Smooth muscle cell (in vitro differentiated cells): ENCODE measurements around the gene SLC24A2. TPM values are rescaled to one million over a fixed set of nuclear protein-coding genes. Genes with fewer than 3 reads are reported as not detected.
"Not testable (repeated sequence)": the region's sequence is repeated elsewhere in the genome, so short reads cannot be mapped to it uniquely, and the experiment has no call there.

Experiments
- DNase-seq: peaks from one replicate; lab custom pipeline; 2025; ENCODE audit not compliant: unreplicated experiment; lab: John Stamatoyannopoulos, UW
- H2AFZ ChIP-seq: fragments of 200-600 bp; sonication (generic); 2 replicates; pipeline ENCODE4 v1.6.0; 2016; ENCODE audit warnings: antibody characterized with exemption, low read depth, mild to moderate bottlenecking
- H3F3A ChIP-seq: fragments of 200-600 bp; sonication (generic); 2 replicates; pipeline ENCODE4 v1.6.0; 2017; ENCODE audit warnings: antibody characterized with exemption, low read depth
- H3K27ac ChIP-seq: fragments of 200-600 bp; sonication (generic); 2 replicates; pipeline ENCODE4 v1.5.1; 2016; ENCODE audit warnings: low read depth, mild to moderate bottlenecking
- H3K27me3 ChIP-seq: fragments of 200-600 bp; sonication (generic); 2 replicates; pipeline ENCODE4 v1.6.1; 2016; ENCODE audit warnings: low read depth, mild to moderate bottlenecking
- H3K36me3 ChIP-seq: fragments of 200-600 bp; sonication (generic); 2 replicates; pipeline ENCODE4 v1.5.1; 2016; ENCODE audit warnings: low read depth
- H3K4me1 ChIP-seq: fragments of 200-600 bp; sonication (generic); 2 replicates; pipeline ENCODE4 v1.5.1; 2016; ENCODE audit warnings: low read depth
- H3K4me2 ChIP-seq: fragments of 200-600 bp; sonication (generic); 2 replicates; pipeline ENCODE4 v1.6.0; 2016; ENCODE audit warnings: mild to moderate bottlenecking
- H3K4me3 ChIP-seq: fragments of 200-600 bp; sonication (generic); 2 replicates; pipeline ENCODE4 v1.5.1; 2016; ENCODE audit warnings: mild to moderate bottlenecking
- H3K79me2 ChIP-seq: fragments of 200-600 bp; sonication (generic); 2 replicates; pipeline ENCODE4 v1.6.0; 2016; ENCODE audit warnings: low read depth, mild to moderate bottlenecking
- H3K9ac ChIP-seq: fragments of 200-600 bp; sonication (generic); 2 replicates; pipeline ENCODE4 v1.6.0; 2016; ENCODE audit warnings: low read depth
- H3K9me3 ChIP-seq: fragments of 200-600 bp; sonication (generic); replicated peaks from 2 replicates; pipeline ENCODE4 v1.5.1; 2016; ENCODE audit warnings: low read depth
- H4K20me1 ChIP-seq: fragments of 200-600 bp; sonication (generic); 2 replicates; pipeline ENCODE4 v1.6.0; 2016; ENCODE audit warnings: low read depth
- CTCF ChIP-seq: fragments of 200-600 bp; sonication (generic); IDR thresholded peaks from 2 replicates; pipeline ENCODE4 v1.5.1; 2017; ENCODE audit warnings: borderline replicate concordance, mild to moderate bottlenecking, antibody characterized with exemption; ENCODE audit not compliant: insufficient read depth, poor library complexity, severe bottlenecking
- WGBS: methylation state at CpG from one replicate; pipeline ENCODE4 v1.1.7; 2016; ENCODE audit warnings: low lambda C conversion rate; 5-methylcytosine and 5-hydroxymethylcytosine counted together
- polyA plus RNA-seq: library from polyadenylated mRNA; unstranded; fragments of >200 nt; fragmentation: Nextera tagmentation; extraction: Ambion mirVana; gene quantifications from 2 replicates; pipeline ENCODE4 v1.2.1, GENCODE V29; 2016
- total RNA-seq: library from RNA; depleted of rRNA; stranded (reverse); fragments of >200 nt; gene quantifications from 2 replicates; pipeline ENCODE4 v1.2.3, GENCODE V29; 2014

Gene SLC24A2
- total RNA-seq (0.58 and 1.0 TPM in 2 replicates), polyA plus RNA-seq (0.04 and 0.25 TPM in 2 replicates)

GRCh38 chr9:19788614-19789271 lies at the start of gene SLC24A2:
Gene SLC24A2 (minus strand): TSS chr9:19789037.
- Histone ChIP-seq H3K9me3 (no peaks in the 10 kb centered on the region), H3K27me3 (peaks cover 34% of the 10 kb centered on the region), H3K4me2 (peak within 1 kb of the TSS; percentile 92), H4K20me1 (no peaks in the 10 kb centered on the region), H2AFZ (peak within 1 kb of the TSS; percentile 21), H3K36me3 (no peaks in the 10 kb centered on the region), H3K9ac (no peak within 1 kb of the TSS), H3K4me1 (peaks cover 9% of the 10 kb centered on the region), H3F3A (no peaks in the 10 kb centered on the region), H3K27ac (no peak within 1 kb of the TSS), H3K79me2 (no peaks in the 10 kb centered on the region), H3K4me3 (peak within 1 kb of the TSS; percentile 50)
- WGBS, result under 1% methylated on average over 43 of the region's 67 CpGs
- no peak for TF ChIP-seq CTCF
- no peak for DNase-seq

GRCh38 chr9:19833331-19833730 lies 44.5 kb upstream of the SLC24A2 start:
- not testable (repeated sequence) for H3K36me3 ChIP-seq, H3K27me3 ChIP-seq, H4K20me1 ChIP-seq, DNase-seq, H3K4me3 ChIP-seq, H3K4me1 ChIP-seq, H3K79me2 ChIP-seq, H2AFZ ChIP-seq, H3K4me2 ChIP-seq, H3F3A ChIP-seq, H3K9me3 ChIP-seq, H3K27ac ChIP-seq, H3K9ac ChIP-seq
- 96% methylated on average over 9 of the region's 9 CpGs for WGBS

- no peak overlapping the region for H3K27ac ChIP-seq
- H3K9me3 ChIP-seq, result no peaks in the 10 kb centered on the region
- no peak overlapping the region for H2AFZ ChIP-seq
- no peak for DNase-seq
- 100% methylated on average over 1 of the region's 1 CpG for WGBS
- no peak for TF ChIP-seq CTCF
- H3K4me1 ChIP-seq, result no peaks in the 10 kb centered on the region
- no peaks in the 10 kb centered on the region for H3F3A ChIP-seq
- H3K36me3 ChIP-seq, result no peaks in the 10 kb centered on the region
- no peaks in the 10 kb centered on the region for H3K79me2 ChIP-seq
- no peak overlapping the region for H3K4me2 ChIP-seq
- no peaks in the 10 kb centered on the region for H3K27me3 ChIP-seq
- no peak overlapping the region for H3K9ac ChIP-seq
- no peaks in the 10 kb centered on the region for H4K20me1 ChIP-seq
- no peak overlapping the region for H3K4me3 ChIP-seq
These were observed 42.0 kb upstream of the SLC24A2 start for GRCh38 chr9:19830796-19831195.

GRCh38 chr9:19828576-19829109 lies 39.8 kb upstream of the SLC24A2 start:
- no peak for TF ChIP-seq CTCF
- 83% methylated on average over 4 of the region's 4 CpGs for WGBS
- no peaks in the 10 kb centered on the region for H3K27me3 ChIP-seq
- no peak for DNase-seq
- H3F3A ChIP-seq, result no peaks in the 10 kb centered on the region
- no peaks in the 10 kb centered on the region for H4K20me1 ChIP-seq
- no peaks in the 10 kb centered on the region for H3K36me3 ChIP-seq
- no peaks in the 10 kb centered on the region for H3K79me2 ChIP-seq
- no peak overlapping the region for H2AFZ ChIP-seq
- H3K4me3 ChIP-seq, result no peak overlapping the region
- no peaks in the 10 kb centered on the region for H3K4me1 ChIP-seq
- H3K9me3 ChIP-seq, result no peaks in the 10 kb centered on the region
- H3K27ac ChIP-seq, result no peak overlapping the region
- no peak overlapping the region for H3K9ac ChIP-seq
- no peak overlapping the region for H3K4me2 ChIP-seq
